ENCODE data around the gene GPHA2.
"Not testable (repeated sequence)": the region's sequence is repeated elsewhere in the genome, so short reads cannot be mapped to it uniquely, and the experiment has no call there.

Gene GPHA2

GRCh38 chr11:64935359-64936081 is at the start of gene GPHA2:
Gene GPHA2 (minus strand): TSS chr11:64935893. CDS start chr11:64935460, 433 bp downstream.
- H3K4me3 ChIP-seq (ENCODE audit: low read depth, low read length) = no peak within 1 kb of the TSS

GRCh38 chr11:64983339-64983738 is 47.6 kb upstream of the GPHA2 start:
- not testable (repeated sequence) for H3K4me3 ChIP-seq (ENCODE audit: low read depth, low read length)

GRCh38 chr11:64976651-64977050 is 41.0 kb upstream of the GPHA2 start:
- no peak overlapping the region for H3K4me3 ChIP-seq (ENCODE audit: low read depth, low read length)

GRCh38 chr11:64974124-64974523 is 38.4 kb upstream of the GPHA2 start:
- no peak overlapping the region for H3K4me3 ChIP-seq (ENCODE audit: low read depth, low read length)

GRCh38 chr11:64971421-64972233 is 35.9 kb upstream of the GPHA2 start, which contains the start of gene MAJIN:
Gene MAJIN (minus strand): TSS chr11:64972108. CDS start chr11:64959405, 12,703 bp downstream.
- no peak within 1 kb of the TSS for H3K4me3 ChIP-seq (ENCODE audit: low read depth, low read length)

- H3K4me3 ChIP-seq (ENCODE audit: low read depth, low read length) = no peak overlapping the region
Measured at GRCh38 chr11:64970731-64971151, 35.0 kb upstream of the GPHA2 start.

- no peak overlapping the region for H3K4me3 ChIP-seq (ENCODE audit: low read depth, low read length)
Measured at GRCh38 chr11:64969209-64969608, 33.5 kb upstream of the GPHA2 start.

- no peak overlapping the region for H3K4me3 ChIP-seq (ENCODE audit: low read depth, low read length)
Measured at GRCh38 chr11:64967375-64967774, 31.7 kb upstream of the GPHA2 start.

- no peak overlapping the region for H3K4me3 ChIP-seq (ENCODE audit: low read depth, low read length)
Measured at GRCh38 chr11:64963072-64963631, 27.5 kb upstream of the GPHA2 start.

- H3K4me3 ChIP-seq (ENCODE audit: low read depth, low read length) = no peak overlapping the region
Measured at GRCh38 chr11:64960719-64961118, 25.0 kb upstream of the GPHA2 start.

GRCh38 chr11:64959498-64959897 is 23.8 kb upstream of the GPHA2 start:
- H3K4me3 ChIP-seq (ENCODE audit: low read depth, low read length) = no peak overlapping the region

- no peak overlapping the region for H3K4me3 ChIP-seq (ENCODE audit: low read depth, low read length)
Measured at GRCh38 chr11:64954201-64954600, 18.5 kb upstream of the GPHA2 start.

- no peak overlapping the region for H3K4me3 ChIP-seq (ENCODE audit: low read depth, low read length)
Measured at GRCh38 chr11:64951529-64951928, 15.8 kb upstream of the GPHA2 start.

GRCh38 chr11:64947208-64947814 is 11.6 kb upstream of the GPHA2 start:
- H3K4me3 ChIP-seq (ENCODE audit: low read depth, low read length) = no peak overlapping the region

- H3K4me3 ChIP-seq (ENCODE audit: low read depth, low read length) = no peak overlapping the region
Measured at GRCh38 chr11:64936539-64936938, 846 bp upstream of the GPHA2 start.

GRCh38 chr11:64934682-64935358 is 873 bp downstream of the GPHA2 start:
- no peak overlapping the region for H3K4me3 ChIP-seq (ENCODE audit: low read depth, low read length)

GRCh38 chr11:64933935-64934681 is 1.6 kb downstream of the GPHA2 start:
- H3K4me3 ChIP-seq (ENCODE audit: low read depth, low read length) = no peak overlapping the region

GRCh38 chr11:64933213-64933934 is 2.3 kb downstream of the GPHA2 start:
- H3K4me3 ChIP-seq (ENCODE audit: low read depth, low read length) = no peak overlapping the region

- H3K4me3 ChIP-seq (ENCODE audit: low read depth, low read length) = no peak overlapping the region
Measured at GRCh38 chr11:64932324-64932723, 3.4 kb downstream of the GPHA2 start.

Measured in iPS-11a (cell line).